ENCODE measurements around the gene OSTN.

DNA sequence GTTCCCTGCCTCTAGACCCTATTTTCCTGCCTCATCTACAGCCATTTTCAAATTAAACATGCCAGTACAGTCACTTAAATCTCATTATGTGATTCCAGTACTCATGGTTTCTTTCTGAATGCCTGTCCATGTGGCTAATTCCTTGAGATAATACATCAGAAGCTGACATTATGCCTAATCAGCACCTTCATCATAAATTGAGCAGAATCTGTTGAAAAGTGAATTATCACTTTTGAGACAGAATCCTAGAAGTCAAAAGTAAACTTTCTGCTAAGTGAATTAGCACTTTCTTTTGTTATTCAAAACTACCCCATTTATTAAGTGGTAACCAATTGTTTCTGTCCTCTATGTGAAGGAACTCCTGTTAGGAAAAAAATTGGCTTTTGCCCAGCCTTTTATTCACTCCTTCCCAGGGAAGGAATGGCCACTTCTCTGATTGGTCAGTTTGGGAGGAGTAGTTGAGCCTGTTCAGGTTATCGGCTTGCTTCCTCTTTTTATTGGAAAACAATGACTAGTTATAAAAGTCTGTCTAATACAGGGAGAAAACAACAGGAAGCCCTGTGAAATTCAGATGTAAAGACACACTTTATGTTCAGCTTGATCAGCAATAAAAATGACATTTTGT lies 40.5 kb downstream of the OSTN start:
- TF ChIP-seq, protein P1, sequence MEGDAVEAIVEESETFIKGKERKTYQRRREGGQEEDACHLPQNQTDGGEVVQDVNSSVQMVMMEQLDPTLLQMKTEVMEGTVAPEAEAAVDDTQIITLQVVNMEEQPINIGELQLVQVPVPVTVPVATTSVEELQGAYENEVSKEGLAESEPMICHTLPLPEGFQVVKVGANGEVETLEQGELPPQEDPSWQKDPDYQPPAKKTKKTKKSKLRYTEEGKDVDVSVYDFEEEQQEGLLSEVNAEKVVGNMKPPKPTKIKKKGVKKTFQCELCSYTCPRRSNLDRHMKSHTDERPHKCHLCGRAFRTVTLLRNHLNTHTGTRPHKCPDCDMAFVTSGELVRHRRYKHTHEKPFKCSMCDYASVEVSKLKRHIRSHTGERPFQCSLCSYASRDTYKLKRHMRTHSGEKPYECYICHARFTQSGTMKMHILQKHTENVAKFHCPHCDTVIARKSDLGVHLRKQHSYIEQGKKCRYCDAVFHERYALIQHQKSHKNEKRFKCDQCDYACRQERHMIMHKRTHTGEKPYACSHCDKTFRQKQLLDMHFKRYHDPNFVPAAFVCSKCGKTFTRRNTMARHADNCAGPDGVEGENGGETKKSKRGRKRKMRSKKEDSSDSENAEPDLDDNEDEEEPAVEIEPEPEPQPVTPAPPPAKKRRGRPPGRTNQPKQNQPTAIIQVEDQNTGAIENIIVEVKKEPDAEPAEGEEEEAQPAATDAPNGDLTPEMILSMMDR (IDR thresholded peaks at IDR 0.05), result no peak
- TF ChIP-seq POLR2A (IDR thresholded peaks at IDR 0.05) (no peak), EP300 (IDR thresholded peaks at IDR 0.05) (no peak)

All from ovary (tissue), 3 donors.